Measurements from ENCODE around the gene VWF. TPM values are rescaled to one million over a fixed set of nuclear protein-coding genes. Genes with fewer than 3 reads are reported as not detected.

Gene VWF
- total and polyA plus RNA-seq, 2 of the 13 experiments (the other 11 are each of a cell fraction or from before 2014, with no cell fraction given), result 0.20 to 0.25 TPM

DNA sequence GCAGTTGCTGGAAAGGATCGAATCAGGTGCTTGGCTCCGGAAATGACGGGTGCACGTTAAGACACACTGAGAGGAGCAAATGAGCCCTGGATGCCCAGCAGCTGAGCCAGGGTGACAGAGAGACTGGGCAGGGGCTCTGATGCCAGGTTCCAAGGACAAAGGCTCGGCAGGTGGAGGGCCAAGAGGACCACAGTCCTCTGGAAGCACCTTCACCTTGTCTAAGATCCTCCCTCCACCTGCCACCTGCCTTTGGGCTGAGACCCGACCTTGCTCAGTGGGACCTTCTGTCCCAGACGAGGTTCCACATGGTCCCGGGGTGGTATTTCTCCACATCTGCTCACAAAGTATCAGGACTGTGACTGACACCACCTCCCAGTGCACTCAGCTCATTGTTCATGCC, 180.4 kb downstream of the VWF start (continued):
- TF ChIP-seq, protein P1, sequence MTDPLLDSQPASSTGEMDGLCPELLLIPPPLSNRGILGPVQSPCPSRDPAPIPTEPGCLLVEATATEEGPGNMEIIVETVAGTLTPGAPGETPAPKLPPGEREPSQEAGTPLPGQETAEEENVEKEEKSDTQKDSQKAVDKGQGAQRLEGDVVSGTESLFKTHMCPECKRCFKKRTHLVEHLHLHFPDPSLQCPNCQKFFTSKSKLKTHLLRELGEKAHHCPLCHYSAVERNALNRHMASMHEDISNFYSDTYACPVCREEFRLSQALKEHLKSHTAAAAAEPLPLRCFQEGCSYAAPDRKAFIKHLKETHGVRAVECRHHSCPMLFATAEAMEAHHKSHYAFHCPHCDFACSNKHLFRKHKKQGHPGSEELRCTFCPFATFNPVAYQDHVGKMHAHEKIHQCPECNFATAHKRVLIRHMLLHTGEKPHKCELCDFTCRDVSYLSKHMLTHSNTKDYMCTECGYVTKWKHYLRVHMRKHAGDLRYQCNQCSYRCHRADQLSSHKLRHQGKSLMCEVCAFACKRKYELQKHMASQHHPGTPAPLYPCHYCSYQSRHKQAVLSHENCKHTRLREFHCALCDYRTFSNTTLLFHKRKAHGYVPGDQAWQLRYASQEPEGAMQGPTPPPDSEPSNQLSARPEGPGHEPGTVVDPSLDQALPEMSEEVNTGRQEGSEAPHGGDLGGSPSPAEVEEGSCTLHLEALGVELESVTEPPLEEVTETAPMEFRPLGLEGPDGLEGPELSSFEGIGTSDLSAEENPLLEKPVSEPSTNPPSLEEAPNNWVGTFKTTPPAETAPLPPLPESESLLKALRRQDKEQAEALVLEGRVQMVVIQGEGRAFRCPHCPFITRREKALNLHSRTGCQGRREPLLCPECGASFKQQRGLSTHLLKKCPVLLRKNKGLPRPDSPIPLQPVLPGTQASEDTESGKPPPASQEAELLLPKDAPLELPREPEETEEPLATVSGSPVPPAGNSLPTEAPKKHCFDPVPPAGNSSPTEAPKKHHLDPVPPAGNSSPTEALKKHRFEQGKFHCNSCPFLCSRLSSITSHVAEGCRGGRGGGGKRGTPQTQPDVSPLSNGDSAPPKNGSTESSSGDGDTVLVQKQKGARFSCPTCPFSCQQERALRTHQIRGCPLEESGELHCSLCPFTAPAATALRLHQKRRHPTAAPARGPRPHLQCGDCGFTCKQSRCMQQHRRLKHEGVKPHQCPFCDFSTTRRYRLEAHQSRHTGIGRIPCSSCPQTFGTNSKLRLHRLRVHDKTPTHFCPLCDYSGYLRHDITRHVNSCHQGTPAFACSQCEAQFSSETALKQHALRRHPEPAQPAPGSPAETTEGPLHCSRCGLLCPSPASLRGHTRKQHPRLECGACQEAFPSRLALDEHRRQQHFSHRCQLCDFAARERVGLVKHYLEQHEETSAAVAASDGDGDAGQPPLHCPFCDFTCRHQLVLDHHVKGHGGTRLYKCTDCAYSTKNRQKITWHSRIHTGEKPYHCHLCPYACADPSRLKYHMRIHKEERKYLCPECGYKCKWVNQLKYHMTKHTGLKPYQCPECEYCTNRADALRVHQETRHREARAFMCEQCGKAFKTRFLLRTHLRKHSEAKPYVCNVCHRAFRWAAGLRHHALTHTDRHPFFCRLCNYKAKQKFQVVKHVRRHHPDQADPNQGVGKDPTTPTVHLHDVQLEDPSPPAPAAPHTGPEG (CRISPR knock-in tag; IDR thresholded peaks at IDR 0.05), result no peak
- no peak for TF ChIP-seq SMARCC2 (IDR thresholded peaks at IDR 0.05)
- no peak for TF ChIP-seq ZNF605 (CRISPR knock-in tag; IDR thresholded peaks at IDR 0.05)
- no peak for TF ChIP-seq SIN3A (IDR thresholded peaks at IDR 0.05; ENCODE audit: borderline replicate concordance, low read depth, low read length)
- TF ChIP-seq, protein P2, sequence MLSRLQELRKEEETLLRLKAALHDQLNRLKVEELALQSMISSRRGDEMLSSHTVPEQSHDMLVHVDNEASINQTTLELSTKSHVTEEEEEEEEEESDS (CRISPR knock-in tag; IDR thresholded peaks at IDR 0.05; ENCODE audit: borderline replicate concordance), result no peak
- no peak for TF ChIP-seq GATA4 (IDR thresholded peaks at IDR 0.05; ENCODE audit: borderline replicate concordance, low read depth)
- TF ChIP-seq, protein P3, sequence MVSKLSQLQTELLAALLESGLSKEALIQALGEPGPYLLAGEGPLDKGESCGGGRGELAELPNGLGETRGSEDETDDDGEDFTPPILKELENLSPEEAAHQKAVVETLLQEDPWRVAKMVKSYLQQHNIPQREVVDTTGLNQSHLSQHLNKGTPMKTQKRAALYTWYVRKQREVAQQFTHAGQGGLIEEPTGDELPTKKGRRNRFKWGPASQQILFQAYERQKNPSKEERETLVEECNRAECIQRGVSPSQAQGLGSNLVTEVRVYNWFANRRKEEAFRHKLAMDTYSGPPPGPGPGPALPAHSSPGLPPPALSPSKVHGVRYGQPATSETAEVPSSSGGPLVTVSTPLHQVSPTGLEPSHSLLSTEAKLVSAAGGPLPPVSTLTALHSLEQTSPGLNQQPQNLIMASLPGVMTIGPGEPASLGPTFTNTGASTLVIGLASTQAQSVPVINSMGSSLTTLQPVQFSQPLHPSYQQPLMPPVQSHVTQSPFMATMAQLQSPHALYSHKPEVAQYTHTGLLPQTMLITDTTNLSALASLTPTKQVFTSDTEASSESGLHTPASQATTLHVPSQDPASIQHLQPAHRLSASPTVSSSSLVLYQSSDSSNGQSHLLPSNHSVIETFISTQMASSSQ (IDR thresholded peaks at IDR 0.05; ENCODE audit: low read depth), result no peak
- TF ChIP-seq, protein P3 (CRISPR knock-in tag; IDR thresholded peaks at IDR 0.05; ENCODE audit: borderline replicate concordance), result no peak
- TF ChIP-seq MEIS1 (CRISPR knock-in tag; IDR thresholded peaks at IDR 0.05; ENCODE audit: borderline replicate concordance), result no peak
- TF ChIP-seq ZNF510 (CRISPR knock-in tag; IDR thresholded peaks at IDR 0.05; ENCODE audit: low read depth), result no peak
- TF ChIP-seq FUBP1 (CRISPR knock-in tag; IDR thresholded peaks at IDR 0.05; ENCODE audit: borderline replicate concordance), result no peak

Measured in HepG2 (cell line).